Brain microvascular endothelial cell (primary cell): ENCODE data around the gene CKMT2.
A peak's percentile ranks its signal among the peaks of the same experiment; 100 is the strongest.

ENCODE experiments used
- DNase-seq: peaks from one replicate; pipeline ENCODE4 v3.0.0-alpha.2; 2020
- H3K27ac ChIP-seq: fragments of 250-450 bp; sonication (Bioruptor Pico); 2 replicates; pipeline ENCODE4 v1.5.1; 2020; ENCODE audit warnings: mild to moderate bottlenecking, moderate library complexity
- H3K27me3 ChIP-seq: fragments of 250-450 bp; sonication (Bioruptor Pico); replicated peaks from 2 replicates; pipeline ENCODE4 v1.5.1; 2020; ENCODE audit warnings: mild to moderate bottlenecking
- H3K36me3 ChIP-seq: fragments of 250-450 bp; sonication (Bioruptor Pico); replicated peaks from 2 replicates; pipeline ENCODE4 v1.5.1; 2020; ENCODE audit warnings: mild to moderate bottlenecking
- H3K4me3 ChIP-seq: 2 replicates; pipeline ENCODE4 v1.5.1; 2011; ENCODE audit warnings: low read depth, mild to moderate bottlenecking, control low read depth, low read length, moderate library complexity
- in situ Hi-C: cut with HindIII; loops from 2 replicates; pipeline ENCODE4 v1.10.0; 2017; ENCODE audit warnings: low sequenced_read_pairs, low pct_ligation_motif_present
- TF ChIP-seq, protein P1 (sequence below): IDR thresholded peaks from 2 replicates; pipeline ENCODE4 v1.5.1; 2011; ENCODE audit warnings: low read depth, mild to moderate bottlenecking, moderate library complexity, low read length, control low read depth, inconsistent platforms; ENCODE audit errors: missing control alignments

Gene CKMT2

DNA sequence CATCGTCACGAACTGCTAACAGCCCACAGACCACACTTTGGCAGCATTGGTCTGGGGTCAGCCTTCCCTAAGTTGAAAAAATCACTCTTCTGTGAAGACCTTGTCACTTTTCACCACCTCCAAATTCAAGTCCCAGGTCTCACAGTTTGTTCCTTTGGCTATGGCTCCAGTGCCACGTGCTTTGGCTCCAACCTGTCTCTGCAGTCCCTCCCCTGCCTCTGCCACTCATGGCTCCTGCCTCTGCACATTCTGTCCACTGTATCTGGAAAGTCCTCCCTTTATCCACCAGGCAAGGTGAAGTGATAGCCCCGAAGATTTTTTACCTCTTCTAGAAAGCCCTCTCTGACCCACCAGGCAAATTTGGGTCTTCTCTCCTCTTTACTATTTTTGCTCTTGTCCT, 5.3 kb downstream of the CKMT2 start:
- Histone ChIP-seq H3K27me3 (no peaks in the 10 kb centered on the region), H3K4me3 (no peak overlapping the region), H3K27ac (no peak overlapping the region), H3K36me3 (no peaks in the 10 kb centered on the region)
- DNase-seq = no peak
- in situ Hi-C loops = no loop called here
- TF ChIP-seq, protein P1, sequence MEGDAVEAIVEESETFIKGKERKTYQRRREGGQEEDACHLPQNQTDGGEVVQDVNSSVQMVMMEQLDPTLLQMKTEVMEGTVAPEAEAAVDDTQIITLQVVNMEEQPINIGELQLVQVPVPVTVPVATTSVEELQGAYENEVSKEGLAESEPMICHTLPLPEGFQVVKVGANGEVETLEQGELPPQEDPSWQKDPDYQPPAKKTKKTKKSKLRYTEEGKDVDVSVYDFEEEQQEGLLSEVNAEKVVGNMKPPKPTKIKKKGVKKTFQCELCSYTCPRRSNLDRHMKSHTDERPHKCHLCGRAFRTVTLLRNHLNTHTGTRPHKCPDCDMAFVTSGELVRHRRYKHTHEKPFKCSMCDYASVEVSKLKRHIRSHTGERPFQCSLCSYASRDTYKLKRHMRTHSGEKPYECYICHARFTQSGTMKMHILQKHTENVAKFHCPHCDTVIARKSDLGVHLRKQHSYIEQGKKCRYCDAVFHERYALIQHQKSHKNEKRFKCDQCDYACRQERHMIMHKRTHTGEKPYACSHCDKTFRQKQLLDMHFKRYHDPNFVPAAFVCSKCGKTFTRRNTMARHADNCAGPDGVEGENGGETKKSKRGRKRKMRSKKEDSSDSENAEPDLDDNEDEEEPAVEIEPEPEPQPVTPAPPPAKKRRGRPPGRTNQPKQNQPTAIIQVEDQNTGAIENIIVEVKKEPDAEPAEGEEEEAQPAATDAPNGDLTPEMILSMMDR = no peak

DNA sequence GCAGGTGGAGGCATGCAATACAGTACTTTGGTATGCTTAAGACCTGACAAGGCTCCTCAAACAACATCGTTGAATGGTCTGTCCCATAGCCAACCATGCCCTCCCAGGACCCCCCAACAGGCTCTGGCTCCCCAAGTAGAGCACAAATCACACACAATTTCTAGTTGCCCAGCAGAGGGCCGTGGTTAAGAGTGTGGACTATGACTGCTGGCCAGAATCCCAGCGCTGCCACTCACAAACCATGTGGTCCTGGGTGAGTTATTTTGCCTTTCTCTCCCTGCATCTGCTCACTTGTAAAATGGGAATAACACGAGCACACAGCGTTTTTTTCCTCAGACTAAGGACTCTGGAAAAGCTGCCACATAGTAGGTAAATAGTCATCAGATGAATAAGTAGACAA, 6.5 kb downstream of the CKMT2 start:
- in situ Hi-C loops = no loop called here
- TF ChIP-seq, protein P1 = peak; percentile 11
- no peak overlapping the region for H3K27ac ChIP-seq
- no peaks in the 10 kb centered on the region for H3K36me3 ChIP-seq
- H3K4me3 ChIP-seq = no peak overlapping the region
- no peaks in the 10 kb centered on the region for H3K27me3 ChIP-seq
- DNase-seq = no peak

DNA sequence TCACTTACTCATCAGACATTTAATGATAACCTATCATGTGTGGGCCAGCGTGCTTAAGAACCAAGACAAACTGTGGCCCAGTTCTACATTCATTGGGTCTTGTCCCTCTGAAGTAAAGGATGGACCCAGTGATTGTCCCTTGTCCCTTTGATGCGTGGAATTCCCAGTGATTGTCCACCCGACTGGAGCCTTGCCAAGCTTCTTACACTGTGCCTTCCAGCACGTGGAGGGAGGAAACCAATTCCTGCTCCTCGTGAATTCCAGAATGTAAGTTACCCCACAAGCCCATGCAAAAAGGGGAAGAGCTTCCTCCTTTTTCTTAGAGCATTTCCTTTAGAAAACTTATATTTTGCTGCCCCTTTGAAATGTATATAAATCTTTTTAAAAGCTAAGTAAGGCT, 7.9 kb downstream of the CKMT2 start:
- DNase-seq = no peak
- TF ChIP-seq, protein P1 = no peak

DNA sequence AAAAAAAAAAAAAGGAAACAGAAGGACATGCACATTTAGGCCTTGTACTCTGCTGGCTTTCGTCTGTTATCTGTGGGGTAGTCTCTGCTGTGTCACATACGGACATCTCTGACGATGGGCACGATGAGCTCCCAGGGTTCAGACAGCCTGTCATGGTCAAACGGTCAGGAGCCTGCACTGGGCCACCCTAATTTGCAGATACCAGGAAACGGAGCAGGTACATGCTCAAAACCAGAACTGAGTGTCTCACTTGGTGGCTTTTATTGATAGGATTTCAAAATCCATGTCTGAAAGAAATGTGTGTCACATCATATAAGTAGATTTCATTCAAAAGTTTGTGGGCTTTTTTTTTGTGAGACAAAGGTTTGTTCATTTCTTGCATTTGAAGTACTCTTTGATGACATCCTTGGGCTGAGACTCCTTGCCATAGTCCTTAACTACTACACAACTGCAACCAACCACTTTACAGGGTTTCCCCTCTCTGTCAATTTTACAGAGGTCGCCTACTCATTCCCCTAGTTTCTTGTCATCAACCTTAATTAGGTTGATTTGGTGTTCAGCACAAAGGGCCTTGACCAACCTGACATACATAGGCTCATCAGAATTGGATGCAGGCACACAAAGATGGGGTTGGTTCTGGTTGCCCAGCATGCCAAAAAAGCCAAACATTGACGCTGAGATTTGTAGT, 9.0 kb downstream of the CKMT2 start:
- DNase-seq = no peak
- in situ Hi-C loops = no loop called here

More for the DNA sequence above, 7.9 kb downstream of the CKMT2 start:
- in situ Hi-C loops = no loop called here
- H3K27ac ChIP-seq = no peak overlapping the region
- no peak overlapping the region for H3K4me3 ChIP-seq
- H3K27me3 ChIP-seq = no peaks in the 10 kb centered on the region
- H3K36me3 ChIP-seq = no peaks in the 10 kb centered on the region

DNA sequence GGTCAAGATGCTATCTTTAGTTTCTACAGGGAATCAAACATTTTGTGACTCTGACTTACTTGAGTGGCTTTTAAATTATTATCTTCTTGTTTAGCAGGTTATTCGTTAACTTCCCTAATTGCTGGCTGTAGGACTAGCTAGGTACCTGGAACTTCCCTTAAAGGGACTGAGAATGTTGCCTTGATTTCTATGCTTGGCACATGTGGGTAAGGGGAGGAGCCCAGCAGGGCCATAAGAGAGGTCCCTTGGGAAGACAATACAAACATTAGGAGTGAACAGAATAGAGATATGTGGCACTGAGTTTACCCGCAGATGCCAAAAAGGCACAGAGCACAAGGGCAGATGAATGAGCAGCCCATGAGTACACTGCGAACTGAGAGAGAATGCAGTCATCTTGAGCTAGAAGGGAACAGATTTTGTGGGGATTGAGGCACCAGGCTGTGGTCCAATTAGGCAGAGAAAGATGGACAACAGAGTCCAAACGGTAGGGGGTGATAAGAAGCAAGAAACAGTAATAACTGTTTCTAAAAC, 9.8 kb downstream of the CKMT2 start:
- Histone ChIP-seq H3K4me3 (no peak overlapping the region), H3K27ac (no peak overlapping the region), H3K27me3 (no peaks in the 10 kb centered on the region), H3K36me3 (no peaks in the 10 kb centered on the region)
- TF ChIP-seq, protein P1 = no peak
- in situ Hi-C loops = no loop called here
- DNase-seq = no peak

More for the DNA sequence above, 9.0 kb downstream of the CKMT2 start:
- Histone ChIP-seq H3K4me3 (no peak overlapping the region), H3K36me3 (no peaks in the 10 kb centered on the region), H3K27ac (no peak overlapping the region), H3K27me3 (no peaks in the 10 kb centered on the region)
- TF ChIP-seq, protein P1 = no peak

DNA sequence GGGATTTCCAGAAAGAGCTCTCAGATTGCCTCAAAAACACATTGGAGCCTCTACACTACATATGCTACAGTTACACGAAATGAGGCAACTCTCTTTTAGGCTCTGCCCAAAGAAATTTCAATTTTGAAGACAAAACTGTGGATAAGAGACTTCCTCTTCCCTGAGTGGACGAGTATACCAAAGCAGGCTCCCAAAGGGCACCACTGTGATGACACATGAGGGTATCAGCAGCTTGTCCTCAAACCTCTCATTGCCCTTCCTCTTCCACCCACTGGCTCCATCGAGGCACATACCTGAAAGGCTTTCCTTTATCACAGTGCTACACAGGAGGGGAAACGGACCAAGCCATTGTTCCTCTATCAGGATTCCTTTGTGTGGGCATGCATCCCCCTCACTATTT, 11.3 kb downstream of the CKMT2 start:
- DNase-seq = no peak
- H3K4me3 ChIP-seq = no peak overlapping the region
- no peak overlapping the region for H3K27ac ChIP-seq
- in situ Hi-C loops = no loop called here
- TF ChIP-seq, protein P1 = no peak
- H3K36me3 ChIP-seq = no peaks in the 10 kb centered on the region
- no peaks in the 10 kb centered on the region for H3K27me3 ChIP-seq
